HL-60/S4 treated with retinoic acid at 250 ng/mL for 4 days and 3 days (cell line): Measurements from ENCODE around the gene IL12RB1.

Experiments
- in situ Hi-C: fragments of 300-500 bp; cut with MboI; formaldehyde crosslinking; loops from 2 replicates; pipeline ENCODE4 v1.7.0; 2022; ENCODE audit warnings: low sequenced_read_pairs

IL12RB1 gene

GRCh38 chr19:18013210-18014111 lies 73.3 kb downstream of the IL12RB1 start:
- in situ Hi-C loops, result no loop called here

- in situ Hi-C loops, result no loop called here
Measured at GRCh38 chr19:18010149-18010548, 76.6 kb downstream of the IL12RB1 start.

GRCh38 chr19:18009412-18010066 lies 77.2 kb downstream of the IL12RB1 start:
- in situ Hi-C loops, result no loop called here
